ENCODE results near the gene OR10H2.
A peak's percentile ranks its signal among the peaks of the same experiment; 100 is the strongest.
"Not testable (repeated sequence)": the region's sequence is repeated elsewhere in the genome, so short reads cannot be mapped to it uniquely, and the experiment has no call there.

Gene OR10H2

GRCh38 chr19:15727724-15728123 lies at the start of gene OR10H2:
OR10H2 (plus strand) TSS chr19:15728024; CDS start chr19:15728044, 20 bp downstream.
- TF ChIP-seq JUND (IDR thresholded peaks at IDR 0.05; ENCODE audit: low read depth), result no peak
- in situ Hi-C loops (cut with HindIII; ENCODE audit: low pct_unique_long_range_greater_than_20kb, low sequenced_read_pairs), result no loop called here
- no peak for DNase-seq (ENCODE audit: low read depth in 1 of 2, low spot score in 1 of 2)

- in situ Hi-C loops (cut with HindIII; ENCODE audit: low pct_unique_long_range_greater_than_20kb, low sequenced_read_pairs), result no loop called here
- no peak for DNase-seq (ENCODE audit: low read depth in 1 of 2, low spot score in 1 of 2)
- TF ChIP-seq JUND (IDR thresholded peaks at IDR 0.05; ENCODE audit: low read depth), result no peak
Observed at GRCh38 chr19:15679089-15679488, 48.7 kb upstream of the OR10H2 start.

- in situ Hi-C loops (cut with HindIII; ENCODE audit: low pct_unique_long_range_greater_than_20kb, low sequenced_read_pairs); DNase-seq (ENCODE audit: low read depth in 1 of 2, low spot score in 1 of 2): not testable (repeated sequence)
Observed at GRCh38 chr19:15679865-15680264, 48.0 kb upstream of the OR10H2 start.

GRCh38 chr19:15680478-15681322 lies 47.1 kb upstream of the OR10H2 start:
- no peak for DNase-seq (ENCODE audit: low read depth in 1 of 2, low spot score in 1 of 2)
- no peak for TF ChIP-seq JUND (IDR thresholded peaks at IDR 0.05; ENCODE audit: low read depth)
- in situ Hi-C loops (cut with HindIII; ENCODE audit: low pct_unique_long_range_greater_than_20kb, low sequenced_read_pairs), result no loop called here

GRCh38 chr19:15683411-15683810 lies 44.4 kb upstream of the OR10H2 start:
- no peak for DNase-seq (ENCODE audit: low read depth in 1 of 2, low spot score in 1 of 2)
- TF ChIP-seq JUND (IDR thresholded peaks at IDR 0.05; ENCODE audit: low read depth), result no peak
- in situ Hi-C loops (cut with HindIII; ENCODE audit: low pct_unique_long_range_greater_than_20kb, low sequenced_read_pairs), result no loop called here

- no peak for TF ChIP-seq JUND (IDR thresholded peaks at IDR 0.05; ENCODE audit: low read depth)
- in situ Hi-C loops (cut with HindIII; ENCODE audit: low pct_unique_long_range_greater_than_20kb, low sequenced_read_pairs), result no loop called here
- DNase-seq (ENCODE audit: low read depth in 1 of 2, low spot score in 1 of 2), result peak in 1 of 2 experiments; percentile 66
Observed at GRCh38 chr19:15684828-15685227, 43.0 kb upstream of the OR10H2 start.

GRCh38 chr19:15696654-15697194 lies 31.1 kb upstream of the OR10H2 start:
- DNase-seq (ENCODE audit: low read depth in 1 of 2, low spot score in 1 of 2), result no peak
- TF ChIP-seq JUND (IDR thresholded peaks at IDR 0.05; ENCODE audit: low read depth), result no peak
- in situ Hi-C loops (cut with HindIII; ENCODE audit: low pct_unique_long_range_greater_than_20kb, low sequenced_read_pairs), result no loop called here

GRCh38 chr19:15701757-15702533 lies 25.9 kb upstream of the OR10H2 start:
- no peak for DNase-seq (ENCODE audit: low read depth in 1 of 2, low spot score in 1 of 2)
- in situ Hi-C loops (cut with HindIII; ENCODE audit: low pct_unique_long_range_greater_than_20kb, low sequenced_read_pairs), result no loop called here
- no peak for TF ChIP-seq JUND (IDR thresholded peaks at IDR 0.05; ENCODE audit: low read depth)

GRCh38 chr19:15702534-15702930 lies 25.3 kb upstream of the OR10H2 start:
- no peak for TF ChIP-seq JUND (IDR thresholded peaks at IDR 0.05; ENCODE audit: low read depth)
- in situ Hi-C loops (cut with HindIII; ENCODE audit: low pct_unique_long_range_greater_than_20kb, low sequenced_read_pairs), result no loop called here
- DNase-seq (ENCODE audit: low read depth in 1 of 2, low spot score in 1 of 2), result peak in 1 of 2 experiments; percentile 51

GRCh38 chr19:15714638-15715037 lies 13.2 kb upstream of the OR10H2 start:
- TF ChIP-seq JUND (IDR thresholded peaks at IDR 0.05; ENCODE audit: low read depth), result no peak
- in situ Hi-C loops (cut with HindIII; ENCODE audit: low pct_unique_long_range_greater_than_20kb, low sequenced_read_pairs), result no loop called here
- no peak for DNase-seq (ENCODE audit: low read depth in 1 of 2, low spot score in 1 of 2)

GRCh38 chr19:15715642-15716041 lies 12.2 kb upstream of the OR10H2 start:
- no peak for TF ChIP-seq JUND (IDR thresholded peaks at IDR 0.05; ENCODE audit: low read depth)
- no peak for DNase-seq (ENCODE audit: low read depth in 1 of 2, low spot score in 1 of 2)
- in situ Hi-C loops (cut with HindIII; ENCODE audit: low pct_unique_long_range_greater_than_20kb, low sequenced_read_pairs), result no loop called here

- DNase-seq (ENCODE audit: low read depth in 1 of 2, low spot score in 1 of 2), result no peak
- no peak for TF ChIP-seq JUND (IDR thresholded peaks at IDR 0.05; ENCODE audit: low read depth)
- in situ Hi-C loops (cut with HindIII; ENCODE audit: low pct_unique_long_range_greater_than_20kb, low sequenced_read_pairs), result no loop called here
Observed at GRCh38 chr19:15717809-15718208, 10.0 kb upstream of the OR10H2 start.

GRCh38 chr19:15721268-15721667 lies 6.6 kb upstream of the OR10H2 start:
- in situ Hi-C loops (cut with HindIII; ENCODE audit: low pct_unique_long_range_greater_than_20kb, low sequenced_read_pairs), result no loop called here
- DNase-seq (ENCODE audit: low read depth in 1 of 2, low spot score in 1 of 2), result no peak
- no peak for TF ChIP-seq JUND (IDR thresholded peaks at IDR 0.05; ENCODE audit: low read depth)

Data from T47D (cell line).